ENCODE results near the gene TMEM170B. TPM values are rescaled to one million over a fixed set of nuclear protein-coding genes. Genes with fewer than 3 reads are reported as not detected.

The TMEM170B gene
- total RNA-seq, 1 experiment from 2014 or later, result 3.5 TPM

DNA sequence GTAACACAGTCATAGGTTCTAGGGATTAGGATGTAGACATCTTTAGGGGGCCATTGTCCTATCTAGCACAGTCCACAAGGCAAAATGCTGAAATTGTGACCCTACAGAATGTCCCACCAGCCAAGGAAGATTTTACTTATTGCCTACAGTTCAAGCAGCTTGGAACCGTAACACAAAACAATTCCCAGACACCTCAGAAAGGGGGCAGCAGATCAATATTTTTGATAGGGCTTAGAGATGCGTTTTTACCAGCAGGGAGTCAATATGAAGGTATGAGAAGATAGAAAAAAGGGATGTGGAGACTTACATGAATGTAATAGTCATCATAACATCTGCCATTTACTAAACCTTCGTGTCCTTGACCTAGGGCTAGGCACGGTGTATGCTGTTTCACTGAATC, 81.0 kb downstream of the TMEM170B start:
- no peak overlapping the region for H3K4me3 Mint-ChIP-seq
- ATAC-seq, result peak; percentile 69
- no peak for DNase-seq (ENCODE audit: low spot score)
- no peaks in the 10 kb centered on the region for H3K36me3 Mint-ChIP-seq
- H3K9me3 Mint-ChIP-seq, result no peaks in the 10 kb centered on the region
- no peak overlapping the region for H3K27ac Mint-ChIP-seq
- ChIA-PET CTCF (interaction anchor here (0.6 to 1.8 kb wide), 8 partner anchors 14 to 672 kb away, joined by 3 to 6 read pairs (median 4); partner anchors contain the start of gene EDN1), POLR2A (no interaction called here)
- 0 out of 2 replicates have a peak, but pooled peaks cover 2% of the 10 kb centered on the region for H3K4me1 Mint-ChIP-seq
- H3K27me3 Mint-ChIP-seq (ENCODE audit: low read depth), result no peaks in the 10 kb centered on the region
- no peak for TF ChIP-seq PRRX2 (CRISPR knock-in tag; IDR thresholded peaks at IDR 0.05)
- no peak for TF ChIP-seq JUN (CRISPR knock-in tag; IDR thresholded peaks at IDR 0.05)
- TF ChIP-seq NFATC4 (CRISPR knock-in tag; IDR thresholded peaks at IDR 0.05), result no peak
- TF ChIP-seq ETV6 (CRISPR knock-in tag; IDR thresholded peaks at IDR 0.05), result no peak
- TF ChIP-seq ERG (CRISPR knock-in tag; IDR thresholded peaks at IDR 0.05), result no peak
- TF ChIP-seq FOXP4 (CRISPR knock-in tag; IDR thresholded peaks at IDR 0.05), result no peak
- TF ChIP-seq, protein P1, sequence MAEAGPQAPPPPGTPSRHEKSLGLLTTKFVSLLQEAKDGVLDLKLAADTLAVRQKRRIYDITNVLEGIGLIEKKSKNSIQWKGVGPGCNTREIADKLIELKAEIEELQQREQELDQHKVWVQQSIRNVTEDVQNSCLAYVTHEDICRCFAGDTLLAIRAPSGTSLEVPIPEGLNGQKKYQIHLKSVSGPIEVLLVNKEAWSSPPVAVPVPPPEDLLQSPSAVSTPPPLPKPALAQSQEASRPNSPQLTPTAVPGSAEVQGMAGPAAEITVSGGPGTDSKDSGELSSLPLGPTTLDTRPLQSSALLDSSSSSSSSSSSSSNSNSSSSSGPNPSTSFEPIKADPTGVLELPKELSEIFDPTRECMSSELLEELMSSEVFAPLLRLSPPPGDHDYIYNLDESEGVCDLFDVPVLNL (CRISPR knock-in tag; IDR thresholded peaks at IDR 0.05; ENCODE audit: borderline replicate concordance, low read depth), result no peak
- TF ChIP-seq EMX1 (CRISPR knock-in tag; IDR thresholded peaks at IDR 0.05), result no peak
- no peak for TF ChIP-seq ELF4 (CRISPR knock-in tag; IDR thresholded peaks at IDR 0.05; ENCODE audit: low read depth)
- TF ChIP-seq NFE2L1 (CRISPR knock-in tag; IDR thresholded peaks at IDR 0.05), result no peak
- no peak for TF ChIP-seq MYBL2 (CRISPR knock-in tag; IDR thresholded peaks at IDR 0.05)
- no peak for TF ChIP-seq NFYB (CRISPR knock-in tag; conservative IDR thresholded peaks at IDR 0.05; ENCODE audit: low read depth)
- no peak for TF ChIP-seq MXD4 (CRISPR knock-in tag; IDR thresholded peaks at IDR 0.05; ENCODE audit: borderline replicate concordance)
- TF ChIP-seq HMGXB4 (CRISPR knock-in tag; IDR thresholded peaks at IDR 0.05), result no peak

DNA sequence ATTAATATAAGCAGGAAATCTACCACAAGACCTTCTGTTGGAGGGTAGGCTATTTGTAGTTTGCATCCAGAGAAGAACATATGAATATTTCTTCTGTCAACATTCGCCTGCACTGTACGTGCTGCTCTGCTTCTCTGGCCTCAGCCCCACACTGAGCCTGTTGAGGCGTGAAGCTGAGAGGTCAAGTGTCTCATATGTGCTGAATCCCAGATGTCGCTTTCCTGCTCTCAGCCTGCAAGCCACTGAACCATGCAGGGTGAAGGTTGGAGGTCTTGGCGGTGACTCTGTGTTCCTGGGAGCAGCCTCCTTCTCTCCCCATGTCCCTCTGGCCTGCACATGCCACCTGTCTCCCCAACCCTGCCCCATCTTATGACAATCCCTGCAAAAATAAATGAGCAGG, 83.6 kb downstream of the TMEM170B start:
- H3K4me1 Mint-ChIP-seq, result no peaks in the 10 kb centered on the region
- POLR2A ChIA-PET, result no interaction called here
- TF ChIP-seq, protein P2, sequence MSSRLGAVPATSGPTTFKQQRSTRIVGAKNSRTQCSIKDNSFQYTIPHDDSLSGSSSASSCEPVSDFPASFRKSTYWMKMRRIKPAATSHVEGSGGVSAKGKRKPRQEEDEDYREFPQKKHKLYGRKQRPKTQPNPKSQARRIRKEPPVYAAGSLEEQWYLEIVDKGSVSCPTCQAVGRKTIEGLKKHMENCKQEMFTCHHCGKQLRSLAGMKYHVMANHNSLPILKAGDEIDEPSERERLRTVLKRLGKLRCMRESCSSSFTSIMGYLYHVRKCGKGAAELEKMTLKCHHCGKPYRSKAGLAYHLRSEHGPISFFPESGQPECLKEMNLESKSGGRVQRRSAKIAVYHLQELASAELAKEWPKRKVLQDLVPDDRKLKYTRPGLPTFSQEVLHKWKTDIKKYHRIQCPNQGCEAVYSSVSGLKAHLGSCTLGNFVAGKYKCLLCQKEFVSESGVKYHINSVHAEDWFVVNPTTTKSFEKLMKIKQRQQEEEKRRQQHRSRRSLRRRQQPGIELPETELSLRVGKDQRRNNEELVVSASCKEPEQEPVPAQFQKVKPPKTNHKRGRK (CRISPR knock-in tag; IDR thresholded peaks at IDR 0.05; ENCODE audit: borderline replicate concordance), result no peak
- TF ChIP-seq, protein P3, sequence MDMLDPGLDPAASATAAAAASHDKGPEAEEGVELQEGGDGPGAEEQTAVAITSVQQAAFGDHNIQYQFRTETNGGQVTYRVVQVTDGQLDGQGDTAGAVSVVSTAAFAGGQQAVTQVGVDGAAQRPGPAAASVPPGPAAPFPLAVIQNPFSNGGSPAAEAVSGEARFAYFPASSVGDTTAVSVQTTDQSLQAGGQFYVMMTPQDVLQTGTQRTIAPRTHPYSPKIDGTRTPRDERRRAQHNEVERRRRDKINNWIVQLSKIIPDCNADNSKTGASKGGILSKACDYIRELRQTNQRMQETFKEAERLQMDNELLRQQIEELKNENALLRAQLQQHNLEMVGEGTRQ (CRISPR knock-in tag; IDR thresholded peaks at IDR 0.05), result no peak
- TF ChIP-seq ZNF416 (CRISPR knock-in tag; IDR thresholded peaks at IDR 0.05) (no peak), SMAD3 (CRISPR knock-in tag; IDR thresholded peaks at IDR 0.05; ENCODE audit: borderline replicate concordance) (no peak), ERG (CRISPR knock-in tag; IDR thresholded peaks at IDR 0.05) (no peak), ZBTB43 (CRISPR knock-in tag; IDR thresholded peaks at IDR 0.05) (no peak), GTF2I (CRISPR knock-in tag; conservative IDR thresholded peaks at IDR 0.05) (no peak), HMGA2 (CRISPR knock-in tag; IDR thresholded peaks at IDR 0.05) (no peak), CBFB (CRISPR knock-in tag; IDR thresholded peaks at IDR 0.05; ENCODE audit: low read depth) (no peak)
- TF ChIP-seq, protein P4, sequence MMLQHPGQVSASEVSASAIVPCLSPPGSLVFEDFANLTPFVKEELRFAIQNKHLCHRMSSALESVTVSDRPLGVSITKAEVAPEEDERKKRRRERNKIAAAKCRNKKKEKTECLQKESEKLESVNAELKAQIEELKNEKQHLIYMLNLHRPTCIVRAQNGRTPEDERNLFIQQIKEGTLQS (CRISPR knock-in tag; conservative IDR thresholded peaks at IDR 0.05), result no peak
- H3K36me3 Mint-ChIP-seq, result peaks cover 7% of the 10 kb centered on the region
- no peak for ATAC-seq
- H3K4me3 Mint-ChIP-seq, result no peak overlapping the region
- H3K27me3 Mint-ChIP-seq (ENCODE audit: low read depth), result no peaks in the 10 kb centered on the region
- H3K9me3 Mint-ChIP-seq, result peaks cover 12% of the 10 kb centered on the region
- no peak for DNase-seq (ENCODE audit: low spot score)
- CTCF ChIA-PET, result no interaction called here
- no peak overlapping the region for H3K27ac Mint-ChIP-seq
